BLaER1 treated with 17β-estradiol and CSF1 and Interleukin-3, amounts not matched to agents 10 nM and 100 nM (cell line): ENCODE results near the gene CS.

Experiments used
- H3K27ac ChIP-seq, 11 experiments: shearing (Covaris generic); formaldehyde crosslinking; 2 replicates each; pipeline ENCODE4 v1.8.1; 2022
- H3K27me3 ChIP-seq, 11 experiments: shearing (Covaris generic); formaldehyde crosslinking; 2 replicates each; pipeline ENCODE4 v1.8.1; 2022
- H3K36me3 ChIP-seq, 11 experiments: shearing (Covaris generic); formaldehyde crosslinking; 2 replicates each; pipeline ENCODE4 v1.8.1; 2022
- H3K4me1 ChIP-seq, 10 experiments: shearing (Covaris generic); formaldehyde crosslinking; 2 replicates each; pipeline ENCODE4 v1.8.1; 2022
- H3K4me2 ChIP-seq, 11 experiments: shearing (Covaris generic); formaldehyde crosslinking; 2 replicates each; pipeline ENCODE4 v1.8.1; 2022
- H3K4me3 ChIP-seq, 10 experiments: shearing (Covaris generic); formaldehyde crosslinking; 2 replicates each; pipeline ENCODE4 v1.8.1; 2022
- H3K9ac ChIP-seq, 11 experiments: shearing (Covaris generic); formaldehyde crosslinking; 2 replicates each; pipeline ENCODE4 v1.8.1; 2022
- H3K9me3 ChIP-seq, 11 experiments: shearing (Covaris generic); formaldehyde crosslinking; replicated peaks in 1 of 11; 2 replicates each; pipeline ENCODE4 v1.8.1; 2022
- H4K20me1 ChIP-seq, 11 experiments: shearing (Covaris generic); formaldehyde crosslinking; 2 replicates each; pipeline ENCODE4 v1.8.1; 2022
- Cebpa-rat ChIP-seq, 11 experiments: shearing (Covaris generic); IDR thresholded peaks; 2 replicates each; pipeline ENCODE4 v1.8.1; 2022

Gene CS

GRCh38 chr12:56224102-56224701 lies 75.9 kb downstream of the CS start, which contains the start of gene NABP2:
NABP2 (plus strand) TSS chr12:56224342; CDS start chr12:56224857, 515 bp downstream.
- peak within 1 kb of the TSS; percentile 68 to 85 (median 81) for H3K9ac ChIP-seq
- H3K4me1 ChIP-seq, result peaks cover 41 to 71% (median 58%) of the 10 kb centered on the region in 10 experiments
- H3K36me3 ChIP-seq, result peaks cover 0 to 21% (median 6%) of the 10 kb centered on the region in 11 experiments; a peak in 8 of 22 replicates
- no peak for TF ChIP-seq Cebpa-rat (IDR thresholded peaks at IDR 0.05)
- peak within 1 kb of the TSS; percentile 19 to 93 (median 70); a peak in 21 of 22 replicates for H3K27ac ChIP-seq
- no peaks in the 10 kb centered on the region for H3K9me3 ChIP-seq
- peaks cover 0 to 13% (median 0%) of the 10 kb centered on the region in 11 experiments; a peak in 8 of 22 replicates for H4K20me1 ChIP-seq
- H3K27me3 ChIP-seq, result no peaks in the 10 kb centered on the region
- peak within 1 kb of the TSS; percentile 65 to 79 (median 74) for H3K4me3 ChIP-seq
- peak within 1 kb of the TSS; percentile 86 to 100 (median 95) for H3K4me2 ChIP-seq

GRCh38 chr12:56223571-56224101 lies 76.5 kb downstream of the CS start:
- peaks cover 0 to 18% (median 0%) of the 10 kb centered on the region in 11 experiments; a peak in 8 of 22 replicates for H4K20me1 ChIP-seq
- H3K4me2 ChIP-seq, result peak overlapping the region; percentile 86 to 100 (median 95)
- TF ChIP-seq Cebpa-rat (IDR thresholded peaks at IDR 0.05), result no peak
- no peaks in the 10 kb centered on the region for H3K27me3 ChIP-seq
- peaks cover 47 to 66% (median 57%) of the 10 kb centered on the region in 10 experiments for H3K4me1 ChIP-seq
- peak overlapping the region in 7 of 11 experiments; percentile 14 to 85 (median 79); a peak in 13 of 22 replicates for H3K9ac ChIP-seq
- no peaks in the 10 kb centered on the region for H3K9me3 ChIP-seq
- H3K36me3 ChIP-seq, result peaks cover 0 to 21% (median 6%) of the 10 kb centered on the region in 11 experiments; a peak in 8 of 22 replicates
- peak overlapping the region in 10 of 11 experiments; percentile 1 to 93 (median 65); a peak in 11 of 22 replicates for H3K27ac ChIP-seq
- H3K4me3 ChIP-seq, result peak overlapping the region; percentile 65 to 79 (median 74); a peak in 19 of 20 replicates

- H3K9ac ChIP-seq, result peak overlapping the region; percentile 83 to 93 (median 91)
- TF ChIP-seq Cebpa-rat (IDR thresholded peaks at IDR 0.05), result no peak
Measured at GRCh38 chr12:56222531-56222895, 77.6 kb downstream of the CS start.

GRCh38 chr12:56221757-56222530 lies 78.2 kb downstream of the CS start, which contains the start of gene RNF41:
RNF41 (minus strand) TSS chr12:56221922; CDS start chr12:56214047, 7,875 bp downstream.
- H4K20me1 ChIP-seq, result peaks cover 0 to 35% (median 12%) of the 10 kb centered on the region in 11 experiments; a peak in 11 of 22 replicates
- H3K4me2 ChIP-seq, result peak within 1 kb of the TSS; percentile 86 to 100 (median 95)
- peak within 1 kb of the TSS; percentile 82 to 93 (median 89) for H3K27ac ChIP-seq
- peaks cover 47 to 59% (median 52%) of the 10 kb centered on the region in 10 experiments for H3K4me1 ChIP-seq
- H3K36me3 ChIP-seq, result peaks cover 7 to 27% (median 15%) of the 10 kb centered on the region in 11 experiments; a peak in 21 of 22 replicates
- no peak for TF ChIP-seq Cebpa-rat (IDR thresholded peaks at IDR 0.05)
- no peaks in the 10 kb centered on the region for H3K27me3 ChIP-seq
- no peaks in the 10 kb centered on the region for H3K9me3 ChIP-seq
- peak within 1 kb of the TSS; percentile 80 to 97 (median 89) for H3K4me3 ChIP-seq
- H3K9ac ChIP-seq, result peak within 1 kb of the TSS; percentile 83 to 93 (median 91)

More at GRCh38 chr12:56222531-56222895, 77.6 kb downstream of the CS start:
- Histone ChIP-seq H3K27ac (peak overlapping the region; percentile 82 to 93 (median 89)), H3K36me3 (peaks cover 2 to 26% (median 13%) of the 10 kb centered on the region in 11 experiments; a peak in 20 of 22 replicates), H3K9me3 (no peaks in the 10 kb centered on the region), H3K4me2 (peak overlapping the region; percentile 86 to 100 (median 95)), H3K4me3 (peak overlapping the region; percentile 80 to 97 (median 89)), H3K4me1 (peaks cover 47 to 59% (median 52%) of the 10 kb centered on the region in 10 experiments), H3K27me3 (no peaks in the 10 kb centered on the region), H4K20me1 (peaks cover 0 to 30% (median 6%) of the 10 kb centered on the region in 11 experiments; a peak in 10 of 22 replicates)
